Upper lobe of left lung (tissue), 4 donors: ENCODE measurements around the gene MARCO.

Experiments used
- CTCF ChIP-seq, 6 experiments: fragments of 450-650 bp in 4 of 6; fragments of 200-600 bp in 2 of 6; sonication (generic) in 2 of 6; IDR thresholded peaks; one replicate each; pipeline ENCODE4 v1.5.1; 2016 to 2019; ENCODE audit warnings: antibody characterized with exemption in 6 of 6
- EP300 ChIP-seq, 4 donors: sonication (generic); formaldehyde crosslinking; IDR thresholded peaks; one replicate each; pipeline ENCODE4 v1.5.1; 2017; ENCODE audit warnings: antibody characterized with exemption in 4 of 4, control low read depth in 2 of 4

- TF ChIP-seq CTCF (IDR thresholded peaks at IDR 0.05): no peak
- no peak for TF ChIP-seq EP300 (IDR thresholded peaks at IDR 0.05)
Observed at GRCh38 chr2:118978064-118978463, 36.1 kb downstream of the MARCO start.
